K562 (cell line): ENCODE data around the gene APOO. TPM values are rescaled to one million over a fixed set of nuclear protein-coding genes. Genes with fewer than 3 reads are reported as not detected.

ENCODE experiments used
- ARID1B ChIP-seq: fragments of 450-650 bp; IDR thresholded peaks from 2 replicates; pipeline ENCODE4 v1.6.1; 2016; ENCODE audit warnings: antibody characterized with exemption, mild to moderate bottlenecking, inconsistent platforms
- BHLHE40 ChIP-seq: IDR thresholded peaks from 2 replicates; pipeline ENCODE4 v1.6.1; 2011; ENCODE audit warnings: low read length, improper control_type of control experiment
- CBX8 ChIP-seq: fragments of 200-600 bp; sonication (generic); IDR thresholded peaks from 2 replicates; pipeline ENCODE4 v1.6.1; 2012; ENCODE audit warnings: borderline replicate concordance, mixed run types, low read depth, mild to moderate bottlenecking, moderate library complexity, mixed read lengths, low read length, control low read depth, inconsistent platforms; ENCODE audit not compliant: poor library complexity, severe bottlenecking; ENCODE audit errors: extremely low read depth
- CREBBP ChIP-seq: IDR thresholded peaks from one replicate; pipeline ENCODE4 v1.6.1; 2012; ENCODE audit warnings: low read depth, mild to moderate bottlenecking, control low read depth, inconsistent platforms, low read length
- DDX20 ChIP-seq: fragments of 450-650 bp; IDR thresholded peaks from 2 replicates; pipeline ENCODE4 v1.6.1; 2016; ENCODE audit warnings: missing genetic modification characterization, low read depth, mild to moderate bottlenecking, missing compliant biosample characterization, moderate library complexity
- ETV6 ChIP-seq, 3 experiments: fragments of 150-350 bp in 1 of 3; sonication (generic) in 1 of 3; formaldehyde crosslinking in 1 of 3; IDR thresholded peaks; 2 replicates each; pipeline versions ENCODE4 v1.6.1 to v1.8.0; 2014 to 2022; ENCODE audit warnings: borderline replicate concordance in 2 of 3, low read depth in 2 of 3, antibody characterized with exemption in 1 of 3, low read length in 1 of 3, mild to moderate bottlenecking in 1 of 3, missing genetic modification reagents in 1 of 3
- GATAD2B ChIP-seq: fragments of 450-650 bp; IDR thresholded peaks from 2 replicates; pipeline ENCODE4 v1.6.1; 2017; ENCODE audit warnings: mild to moderate bottlenecking, borderline replicate concordance
- HDAC8 ChIP-seq: fragments of 450-650 bp; IDR thresholded peaks from 2 replicates; pipeline ENCODE4 v1.6.1; 2016; ENCODE audit warnings: mild to moderate bottlenecking, missing genetic modification characterization, moderate library complexity, missing compliant biosample characterization
- JUND ChIP-seq, 2 experiments: IDR thresholded peaks; 2 replicates in 1 of 2; 3 replicates in 1 of 2; pipeline ENCODE4 v1.6.1; 2011; ENCODE audit warnings: borderline replicate concordance in 2 of 2, low read depth in 2 of 2, low read length in 2 of 2, improper control_type of control experiment in 1 of 2, missing biosample characterization in 1 of 2, missing genetic modification characterization in 1 of 2, missing genetic modification reagents in 1 of 2
- MAFK ChIP-seq: IDR thresholded peaks from 2 replicates; pipeline ENCODE4 v1.6.1; 2011; ENCODE audit warnings: low read length, improper control_type of control experiment
- NR1H2 ChIP-seq: sonication (generic); formaldehyde crosslinking; IDR thresholded peaks from 2 replicates; pipeline ENCODE4 v1.4.0; 2020; ENCODE audit warnings: mild to moderate bottlenecking, missing genetic modification reagents
- STAT5B ChIP-seq: fragments of 250-450 bp; sonication (Bioruptor Pico); IDR thresholded peaks from 2 replicates; pipeline ENCODE4 v1.8.0; 2021; ENCODE audit warnings: mild to moderate bottlenecking, inconsistent platforms
- ZC3H4 ChIP-seq: sonication (generic); formaldehyde crosslinking; IDR thresholded peaks from 2 replicates; pipeline ENCODE4 v1.9.0; 2021; ENCODE audit warnings: missing genetic modification reagents, borderline replicate concordance
- ZNF316 ChIP-seq: fragments of 450-650 bp; IDR thresholded peaks from 2 replicates; pipeline ENCODE4 v1.6.1; 2016
- ZNF347 ChIP-seq: fragments of 450-650 bp; formaldehyde crosslinking; IDR thresholded peaks from 2 replicates; pipeline ENCODE4 v1.4.0; 2020; ENCODE audit warnings: low read depth, mild to moderate bottlenecking, moderate library complexity
- ZNF699 ChIP-seq: fragments of 250-450 bp; sonication (Bioruptor Pico); IDR thresholded peaks from 2 replicates; pipeline ENCODE4 v1.8.0; 2021; ENCODE audit warnings: mild to moderate bottlenecking, moderate library complexity; ENCODE audit not compliant: insufficient replicate concordance
- ZNF76 ChIP-seq: fragments of 250-450 bp; sonication (Bioruptor Pico); IDR thresholded peaks from 2 replicates; pipeline ENCODE4 v1.4.0; 2020; ENCODE audit warnings: mild to moderate bottlenecking, moderate library complexity, borderline replicate concordance
- polyA plus RNA-seq, 8 experiments: library from polyadenylated mRNA; depleted of rRNA in 4 of 8; stranded (reverse) in 5 of 8; unstranded in 3 of 8; fragments of >200 nt; fragmentation: Nextera tagmentation in 2 of 8; fragmentation: Illumina TruSeq in 1 of 8; extraction: Ambion mirVana in 2 of 8; extraction: Trizol in 1 of 8; gene quantifications; 2 replicates each; pipeline versions ENCODE4 v1.2.1 to v1.2.3, GENCODE V29; 2011 to 2014; ENCODE audit warnings: inconsistent platforms in 1 of 8, missing spikeins in 1 of 8
- total RNA-seq, 7 experiments: library from RNA; depleted of rRNA in 6 of 7; stranded (reverse); fragments of >200 nt in 6 of 7; fragmentation: Illumina TruSeq in 2 of 7; extraction: Trizol in 2 of 7; gene quantifications; 2 replicates each; pipeline versions ENCODE4 v1.2.1 to v1.2.3, GENCODE V29; 2011 to 2021; ENCODE audit warnings: low replicate concordance in 1 of 7
- TF ChIP-seq, protein P1 (sequence below): fragments of 450-650 bp; IDR thresholded peaks from 2 replicates; pipeline ENCODE4 v1.6.1; 2016; ENCODE audit warnings: missing biosample characterization, missing genetic modification characterization
- TF ChIP-seq, protein P2 (sequence below): fragments of 450-650 bp; formaldehyde crosslinking; conservative IDR thresholded peaks from 2 replicates; pipeline ENCODE4 v1.4.0; 2022; ENCODE audit warnings: mild to moderate bottlenecking, missing genetic modification characterization
- TF ChIP-seq, protein P3 (sequence below): sonication (generic); formaldehyde crosslinking; IDR thresholded peaks from 2 replicates; pipeline ENCODE4 v1.9.0; 2022; ENCODE audit warnings: mild to moderate bottlenecking, missing genetic modification reagents
- TF ChIP-seq, protein P4 (sequence below): fragments of 250-450 bp; sonication (Bioruptor Pico); IDR thresholded peaks from 2 replicates; pipeline ENCODE4 v1.5.1; 2021; ENCODE audit warnings: mild to moderate bottlenecking
- TF ChIP-seq, protein P5 (sequence below), 2 experiments: fragments of 450-650 bp in 1 of 2; sonication (generic) in 1 of 2; formaldehyde crosslinking; conservative IDR thresholded peaks; 2 replicates each; pipeline versions ENCODE4 v1.4.0 to v1.8.1; 2020 to 2022; ENCODE audit warnings: mild to moderate bottlenecking in 1 of 2, missing genetic modification reagents in 1 of 2

Gene APOO
- total and polyA plus RNA-seq, 9 of the 15 experiments (the other 6 are each of a cell fraction or from before 2014, with no cell fraction given) = 37.3 to 76.4 (median 60.8) TPM

DNA sequence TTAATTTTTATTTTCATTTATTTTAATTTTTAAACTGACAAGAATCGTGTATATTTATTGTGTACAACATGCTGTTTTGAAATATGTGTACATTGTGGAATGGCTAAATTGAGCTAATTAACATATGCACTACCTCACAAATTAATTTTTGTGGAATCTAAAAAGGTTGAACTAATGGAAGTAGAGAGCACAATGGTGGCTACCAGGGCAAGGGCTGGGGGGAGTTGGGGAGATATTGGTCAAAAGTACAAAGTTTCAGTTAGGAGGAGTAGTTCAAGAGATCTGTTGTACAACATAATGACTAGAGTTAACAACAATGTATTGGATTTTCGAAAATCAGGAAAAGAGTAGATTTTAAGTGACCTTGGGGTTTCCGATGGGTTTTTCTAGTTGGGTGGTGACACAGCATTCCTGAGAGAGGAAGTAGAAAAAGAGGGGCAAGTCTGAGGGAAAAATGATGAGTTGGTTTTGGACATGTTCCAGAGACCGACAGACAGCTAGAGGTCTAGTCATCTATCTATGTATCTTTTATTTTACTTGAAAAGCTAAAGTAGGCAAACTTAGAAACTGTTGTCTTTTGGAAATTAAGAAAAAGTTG is 23.2 kb downstream of the APOO start (continued):
- TF ChIP-seq, protein P1, sequence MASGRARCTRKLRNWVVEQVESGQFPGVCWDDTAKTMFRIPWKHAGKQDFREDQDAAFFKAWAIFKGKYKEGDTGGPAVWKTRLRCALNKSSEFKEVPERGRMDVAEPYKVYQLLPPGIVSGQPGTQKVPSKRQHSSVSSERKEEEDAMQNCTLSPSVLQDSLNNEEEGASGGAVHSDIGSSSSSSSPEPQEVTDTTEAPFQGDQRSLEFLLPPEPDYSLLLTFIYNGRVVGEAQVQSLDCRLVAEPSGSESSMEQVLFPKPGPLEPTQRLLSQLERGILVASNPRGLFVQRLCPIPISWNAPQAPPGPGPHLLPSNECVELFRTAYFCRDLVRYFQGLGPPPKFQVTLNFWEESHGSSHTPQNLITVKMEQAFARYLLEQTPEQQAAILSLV (tag) = no peak
- TF ChIP-seq NR1H2 (CRISPR knock-in tag) (no peak), ZNF347 (CRISPR knock-in tag) (no peak), ZNF316 (peak; percentile 97), BHLHE40 (no peak), JUND (IDR thresholded peaks at IDR 0.05; ENCODE audit: borderline replicate concordance, low read depth, low read length) (peak; percentile 56; the same call in 1 of the 2 replicates), JUND (tag; IDR thresholded peaks at IDR 0.05; ENCODE audit: borderline replicate concordance, low read depth, low read length) (no peak; the same call in 2 of the 3 replicates), ZNF699 (CRISPR knock-in tag) (no peak), ETV6 (IDR thresholded peaks at IDR 0.05; ENCODE audit: borderline replicate concordance in 1 of 2, low read depth in 2 of 2, low read length in 1 of 2) (no peak), ETV6 (CRISPR knock-in tag; IDR thresholded peaks at IDR 0.05; ENCODE audit: borderline replicate concordance) (no peak), HDAC8 (tag) (no peak), STAT5B (CRISPR knock-in tag) (no peak), DDX20 (tag) (no peak), CREBBP (no peak), ZNF76 (no peak), ZC3H4 (CRISPR knock-in tag) (no peak), GATAD2B (peak; percentile 32; the same call in 1 of the 2 replicates), MAFK (peak; percentile 85), ARID1B (peak; percentile 59), CBX8 (no peak)
- TF ChIP-seq, protein P2, sequence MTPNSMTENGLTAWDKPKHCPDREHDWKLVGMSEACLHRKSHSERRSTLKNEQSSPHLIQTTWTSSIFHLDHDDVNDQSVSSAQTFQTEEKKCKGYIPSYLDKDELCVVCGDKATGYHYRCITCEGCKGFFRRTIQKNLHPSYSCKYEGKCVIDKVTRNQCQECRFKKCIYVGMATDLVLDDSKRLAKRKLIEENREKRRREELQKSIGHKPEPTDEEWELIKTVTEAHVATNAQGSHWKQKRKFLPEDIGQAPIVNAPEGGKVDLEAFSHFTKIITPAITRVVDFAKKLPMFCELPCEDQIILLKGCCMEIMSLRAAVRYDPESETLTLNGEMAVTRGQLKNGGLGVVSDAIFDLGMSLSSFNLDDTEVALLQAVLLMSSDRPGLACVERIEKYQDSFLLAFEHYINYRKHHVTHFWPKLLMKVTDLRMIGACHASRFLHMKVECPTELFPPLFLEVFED = no peak
- TF ChIP-seq, protein P3, sequence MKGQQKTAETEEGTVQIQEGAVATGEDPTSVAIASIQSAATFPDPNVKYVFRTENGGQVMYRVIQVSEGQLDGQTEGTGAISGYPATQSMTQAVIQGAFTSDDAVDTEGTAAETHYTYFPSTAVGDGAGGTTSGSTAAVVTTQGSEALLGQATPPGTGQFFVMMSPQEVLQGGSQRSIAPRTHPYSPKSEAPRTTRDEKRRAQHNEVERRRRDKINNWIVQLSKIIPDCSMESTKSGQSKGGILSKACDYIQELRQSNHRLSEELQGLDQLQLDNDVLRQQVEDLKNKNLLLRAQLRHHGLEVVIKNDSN (CRISPR knock-in tag) = no peak
- TF ChIP-seq, protein P4, sequence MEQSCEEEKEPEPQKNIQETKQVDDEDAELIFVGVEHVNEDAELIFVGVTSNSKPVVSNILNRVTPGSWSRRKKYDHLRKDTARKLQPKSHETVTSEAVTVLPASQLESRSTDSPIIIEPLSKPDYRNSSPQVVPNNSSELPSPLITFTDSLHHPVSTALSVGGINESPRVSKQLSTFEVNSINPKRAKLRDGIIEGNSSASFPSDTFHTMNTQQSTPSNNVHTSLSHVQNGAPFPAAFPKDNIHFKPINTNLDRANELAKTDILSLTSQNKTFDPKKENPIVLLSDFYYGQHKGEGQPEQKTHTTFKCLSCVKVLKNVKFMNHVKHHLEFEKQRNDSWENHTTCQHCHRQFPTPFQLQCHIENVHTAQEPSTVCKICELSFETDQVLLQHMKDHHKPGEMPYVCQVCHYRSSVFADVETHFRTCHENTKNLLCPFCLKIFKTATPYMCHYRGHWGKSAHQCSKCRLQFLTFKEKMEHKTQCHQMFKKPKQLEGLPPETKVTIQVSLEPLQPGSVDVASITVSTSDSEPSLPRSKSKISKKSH (CRISPR knock-in tag) = no peak
- TF ChIP-seq, protein P5, sequence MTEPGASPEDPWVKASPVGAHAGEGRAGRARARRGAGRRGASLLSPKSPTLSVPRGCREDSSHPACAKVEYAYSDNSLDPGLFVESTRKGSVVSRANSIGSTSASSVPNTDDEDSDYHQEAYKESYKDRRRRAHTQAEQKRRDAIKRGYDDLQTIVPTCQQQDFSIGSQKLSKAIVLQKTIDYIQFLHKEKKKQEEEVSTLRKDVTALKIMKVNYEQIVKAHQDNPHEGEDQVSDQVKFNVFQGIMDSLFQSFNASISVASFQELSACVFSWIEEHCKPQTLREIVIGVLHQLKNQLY (CRISPR knock-in tag; conservative IDR thresholded peaks at IDR 0.05) = no peak
